Fibroblast of villous mesenchyme (primary cell): ENCODE data around the gene IGHMBP2. TPM values are rescaled to one million over a fixed set of nuclear protein-coding genes. Genes with fewer than 3 reads are reported as not detected.
A peak's percentile ranks its signal among the peaks of the same experiment; 100 is the strongest.

Experiments
- DNase-seq: peaks from one replicate; pipeline ENCODE4 v3.0.0-alpha.2; 2010; ENCODE audit warnings: low read depth
- H3K4me3 ChIP-seq: 2 replicates; pipeline ENCODE4 v1.5.1; 2011; ENCODE audit warnings: low read depth, mild to moderate bottlenecking, low read length
- CTCF ChIP-seq: IDR thresholded peaks from 2 replicates; pipeline ENCODE4 v1.5.1; 2012; ENCODE audit warnings: low read depth, mild to moderate bottlenecking, low read length; ENCODE audit not compliant: insufficient read depth
- total RNA-seq: library from RNA; depleted of rRNA; stranded (reverse); fragments of >200 nt; gene quantifications from 2 replicates; pipeline ENCODE4 v1.2.3, GENCODE V29; 2012

IGHMBP2 gene
- total RNA-seq, 1 donor, result 9.9 TPM

DNA sequence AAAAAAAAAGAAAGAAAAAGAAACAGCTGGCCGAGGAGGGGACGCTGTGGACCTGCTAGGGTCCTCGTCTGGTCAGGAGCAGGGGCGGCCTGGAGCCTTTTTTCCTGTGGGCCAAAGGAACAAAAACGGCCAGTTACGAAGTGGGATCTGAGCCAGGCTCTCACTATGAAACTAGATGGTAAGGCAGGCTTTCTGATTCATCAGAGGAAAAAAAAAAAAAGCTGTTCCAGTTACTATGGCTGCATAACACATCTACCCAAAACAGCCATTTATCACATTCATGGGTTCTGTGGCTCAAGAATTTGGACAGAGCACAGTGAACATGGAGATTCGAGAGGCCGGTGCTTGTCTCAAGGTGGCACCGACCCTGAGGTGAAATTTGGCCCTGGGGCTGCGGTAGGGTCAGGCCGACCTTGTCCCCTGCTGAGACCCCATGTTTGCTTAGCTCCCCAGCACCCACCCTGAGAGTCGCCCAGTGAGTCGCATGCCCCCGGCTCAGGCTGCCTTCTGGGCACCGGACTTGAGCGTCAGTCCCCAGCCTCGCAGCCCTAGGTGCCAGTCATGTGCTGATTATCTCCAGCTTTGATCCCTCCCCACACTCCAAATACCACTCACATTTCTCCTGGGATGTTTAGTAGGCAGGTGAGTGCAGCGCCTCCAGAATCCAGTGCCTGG lies 42.9 kb downstream of the IGHMBP2 start:
- peak overlapping the region; percentile 18 for H3K4me3 ChIP-seq
- peak; percentile 90 for DNase-seq
- TF ChIP-seq CTCF, result no peak

GRCh38 chr11:68947151-68947550 lies 43.5 kb downstream of the IGHMBP2 start:
- no peak overlapping the region for H3K4me3 ChIP-seq
- TF ChIP-seq CTCF, result no peak
- no peak for DNase-seq

DNA sequence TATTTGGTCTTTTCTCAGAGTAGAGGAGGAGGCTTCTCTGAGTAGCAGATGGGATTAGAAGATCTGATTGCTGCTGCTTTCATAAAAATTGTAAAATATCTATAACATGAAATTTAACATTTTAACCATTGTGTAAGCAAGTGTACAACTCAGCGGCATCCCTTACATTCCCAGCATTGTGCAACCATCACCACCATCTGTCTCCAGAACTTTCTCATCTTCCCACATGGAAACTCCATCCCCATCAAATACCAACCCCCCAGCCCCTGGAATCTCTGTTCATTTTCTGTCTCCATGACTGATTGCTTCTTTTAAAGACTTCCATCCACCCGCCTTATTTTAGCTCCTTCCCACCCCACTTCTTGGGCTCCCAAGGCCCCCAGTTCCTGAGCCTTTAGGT lies 44.8 kb downstream of the IGHMBP2 start:
- DNase-seq, result peak; percentile 55

GRCh38 chr11:68948935-68949334 lies 45.2 kb downstream of the IGHMBP2 start:
- no peak for TF ChIP-seq CTCF
- DNase-seq, result no peak
- no peak overlapping the region for H3K4me3 ChIP-seq

More for the DNA sequence above, 44.8 kb downstream of the IGHMBP2 start:
- H3K4me3 ChIP-seq, result no peak overlapping the region
- no peak for TF ChIP-seq CTCF

GRCh38 chr11:68950270-68950669 lies 46.6 kb downstream of the IGHMBP2 start:
- peak; percentile 26 for DNase-seq
- TF ChIP-seq CTCF, result peak; percentile 53
- no peak overlapping the region for H3K4me3 ChIP-seq

GRCh38 chr11:68950762-68951161 lies 47.1 kb downstream of the IGHMBP2 start:
- no peak overlapping the region for H3K4me3 ChIP-seq
- no peak for TF ChIP-seq CTCF

More at GRCh38 chr11:68950762-68951161, 47.1 kb downstream of the IGHMBP2 start:
- no peak for DNase-seq
